Measurements from ENCODE around the gene AP3B2. TPM values are rescaled to one million over a fixed set of nuclear protein-coding genes. Genes with fewer than 3 reads are reported as not detected.

AP3B2 gene
- total RNA-seq, 1 donor: 0.43 TPM

GRCh38 chr15:82653483-82654168 is 56.0 kb downstream of the AP3B2 start:
- no peak overlapping the region for H3K4me3 ChIP-seq (ENCODE audit: low read depth, low read length)
- no peak for DNase-seq (ENCODE audit: low read depth)
- TF ChIP-seq CTCF (IDR thresholded peaks at IDR 0.05; ENCODE audit: insufficient read depth, low read depth, low read length): no peak

DNA sequence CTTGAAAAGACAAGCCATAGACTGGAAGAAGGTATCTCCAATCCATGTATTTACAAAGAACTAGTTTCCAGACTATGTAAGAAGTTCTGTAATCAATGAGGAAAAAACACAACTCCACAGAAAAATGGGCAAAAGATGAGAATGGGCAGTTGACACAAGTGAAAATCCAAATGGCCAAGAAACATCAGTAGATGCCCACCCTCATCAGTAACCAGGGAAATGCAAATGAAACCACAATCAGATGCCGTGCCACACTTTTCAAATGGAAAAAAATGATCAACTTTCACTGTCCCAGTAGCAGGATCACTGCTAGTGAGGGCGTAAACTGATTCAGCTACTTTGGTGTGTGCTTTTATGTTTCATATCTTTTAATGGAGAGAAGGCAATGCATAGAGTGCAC is 58.0 kb downstream of the AP3B2 start:
- no peak overlapping the region for H3K4me3 ChIP-seq (ENCODE audit: low read depth, low read length)
- TF ChIP-seq CTCF (IDR thresholded peaks at IDR 0.05; ENCODE audit: insufficient read depth, low read depth, low read length): no peak
- no peak for DNase-seq (ENCODE audit: low read depth)

DNA sequence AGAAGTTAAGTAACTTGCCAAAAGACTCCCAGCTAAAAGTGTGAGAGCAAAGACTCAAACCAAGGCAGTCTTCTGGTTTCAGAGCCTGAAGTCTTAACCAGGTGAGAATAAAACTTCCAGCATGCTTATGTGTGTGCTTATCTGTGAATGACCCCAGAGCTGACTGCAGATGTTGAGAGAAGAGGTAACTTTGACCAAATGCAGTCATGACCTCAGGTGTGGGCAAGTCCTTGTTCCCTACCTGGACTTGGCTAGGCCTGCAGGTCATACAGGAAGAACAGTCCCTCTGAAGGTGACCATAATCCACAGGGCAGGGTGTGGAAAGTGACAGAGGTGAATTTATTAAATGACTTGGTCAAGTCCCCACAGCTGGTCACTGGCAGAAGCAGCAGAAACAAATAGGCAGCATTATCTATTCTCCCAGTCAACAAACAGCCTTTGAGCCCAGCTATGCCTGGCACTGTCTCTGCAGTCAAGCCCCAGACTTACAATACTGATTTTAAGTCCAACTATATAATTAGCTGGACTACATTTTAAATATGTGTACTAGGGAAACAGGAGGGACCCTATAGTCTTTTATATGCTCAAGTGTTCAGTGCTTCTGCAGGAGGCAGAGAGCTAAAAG is 59.5 kb downstream of the AP3B2 start:
- no peak for TF ChIP-seq CTCF (IDR thresholded peaks at IDR 0.05; ENCODE audit: insufficient read depth, low read depth, low read length)
- H3K4me3 ChIP-seq (ENCODE audit: low read depth, low read length): no peak overlapping the region
- DNase-seq (ENCODE audit: low read depth): no peak

GRCh38 chr15:82649226-82649999 is 60.3 kb downstream of the AP3B2 start:
- DNase-seq (ENCODE audit: low read depth): no peak
- TF ChIP-seq CTCF (IDR thresholded peaks at IDR 0.05; ENCODE audit: insufficient read depth, low read depth, low read length): no peak
- H3K4me3 ChIP-seq (ENCODE audit: low read depth, low read length): no peak overlapping the region

DNA sequence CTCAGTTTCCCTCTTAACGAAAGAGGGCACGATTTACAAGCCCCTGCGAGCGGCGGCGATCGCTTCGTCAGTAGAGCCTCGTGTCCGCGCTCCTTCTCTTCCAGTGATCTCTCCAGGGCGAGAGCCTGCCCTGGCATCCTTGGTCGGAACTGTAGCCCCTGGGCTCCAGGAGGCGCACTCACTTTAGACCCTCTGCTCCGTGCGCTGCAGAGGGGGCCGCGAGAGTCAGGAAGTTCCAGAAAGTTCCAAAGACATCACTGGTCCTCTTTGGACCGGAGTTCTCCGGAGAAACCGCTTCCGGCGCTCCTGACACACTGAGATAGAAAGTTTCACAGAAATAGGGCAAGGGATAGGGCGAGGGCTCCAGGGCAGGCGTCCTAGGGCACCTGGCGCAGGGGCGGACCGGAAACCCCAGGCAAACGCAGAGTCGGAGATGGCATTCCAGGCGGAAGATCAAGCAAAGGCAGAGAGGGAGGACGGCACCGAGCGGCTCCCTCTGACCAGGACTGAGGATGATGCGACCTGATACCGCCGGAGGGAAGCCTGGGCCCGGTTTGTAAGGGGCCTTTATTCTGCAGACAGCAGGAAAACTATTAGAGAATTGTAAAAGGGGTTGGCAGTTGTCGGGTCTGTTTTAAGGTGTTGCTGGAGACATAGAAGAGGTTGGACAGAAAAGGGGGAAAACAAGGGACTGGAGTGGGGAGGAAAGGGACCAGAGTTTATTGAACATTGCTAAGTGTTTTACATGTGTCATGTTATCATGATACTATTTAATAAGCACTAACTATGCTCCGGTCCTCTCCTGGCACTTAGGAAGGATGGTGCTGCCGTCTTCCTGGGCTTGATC is 61.2 kb downstream of the AP3B2 start:
- no peak overlapping the region for H3K4me3 ChIP-seq (ENCODE audit: low read depth, low read length)
- no peak for TF ChIP-seq CTCF (IDR thresholded peaks at IDR 0.05; ENCODE audit: insufficient read depth, low read depth, low read length)
- DNase-seq (ENCODE audit: low read depth): no peak

GRCh38 chr15:82647835-82648256 is 61.8 kb downstream of the AP3B2 start:
- H3K4me3 ChIP-seq (ENCODE audit: low read depth, low read length): peak overlapping the region; percentile 47
- no peak for TF ChIP-seq CTCF (IDR thresholded peaks at IDR 0.05; ENCODE audit: insufficient read depth, low read depth, low read length)
- no peak for DNase-seq (ENCODE audit: low read depth)
